Hematopoietic multipotent progenitor cell (in vitro differentiated cells): ENCODE measurements around the gene ZNF654. TPM values are rescaled to one million over a fixed set of nuclear protein-coding genes. Genes with fewer than 3 reads are reported as not detected.
"Not testable (repeated sequence)": the region's sequence is repeated elsewhere in the genome, so short reads cannot be mapped to it uniquely, and the experiment has no call there.

Experiments used
- DNase-seq, 3 donors: peaks; one replicate each; pipeline ENCODE4 v3.0.0-alpha.2; 2011 to 2015; ENCODE audit warnings: low read depth in 2 of 3, low spot score in 2 of 3
- total RNA-seq: library from RNA; depleted of rRNA; stranded (reverse); fragments of >200 nt; gene quantifications from one replicate; pipeline ENCODE4 v1.2.3, GENCODE V29; 2012

The ZNF654 gene
- total RNA-seq, 1 donor, result 12.7 TPM

DNA sequence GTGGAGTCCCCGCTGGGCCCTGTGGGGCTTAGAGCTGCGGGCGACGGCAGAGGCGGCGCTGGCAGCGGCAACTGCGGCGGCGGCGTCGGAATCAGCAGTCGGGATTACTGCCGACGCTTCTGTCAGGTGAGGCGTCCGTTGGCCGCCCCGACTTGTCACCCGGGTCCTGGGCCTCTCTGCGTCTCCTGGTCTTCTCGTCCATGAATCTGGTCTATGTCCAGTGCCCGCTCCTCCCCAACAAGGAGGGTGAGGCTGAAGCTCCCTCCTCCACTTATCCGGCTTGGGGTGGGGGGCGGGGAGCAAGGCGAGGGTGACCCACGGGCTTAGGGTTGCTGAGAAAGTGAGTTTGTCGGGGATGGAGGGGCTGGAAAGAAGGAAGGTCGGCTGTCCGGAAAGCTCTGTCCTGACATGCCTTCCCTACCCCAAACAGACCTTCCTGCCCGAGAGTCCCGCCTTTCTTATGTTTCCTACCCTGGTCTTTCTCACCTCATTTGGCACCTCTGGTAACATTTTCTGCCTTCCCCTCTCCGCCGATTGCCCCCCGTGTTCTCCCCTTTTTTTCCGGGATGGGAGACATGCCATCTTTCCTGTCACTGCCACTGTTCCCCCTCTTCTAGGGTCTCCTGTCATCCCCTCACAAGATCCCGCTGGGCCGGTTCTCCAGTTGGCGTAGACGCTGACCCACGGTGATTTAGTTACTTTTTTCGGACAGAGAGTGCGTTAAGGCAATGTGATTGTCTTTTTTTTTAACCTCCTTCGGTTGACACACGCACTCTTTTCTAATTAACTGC, 520 bp downstream of the ZNF654 start:
- no peak for DNase-seq

DNA sequence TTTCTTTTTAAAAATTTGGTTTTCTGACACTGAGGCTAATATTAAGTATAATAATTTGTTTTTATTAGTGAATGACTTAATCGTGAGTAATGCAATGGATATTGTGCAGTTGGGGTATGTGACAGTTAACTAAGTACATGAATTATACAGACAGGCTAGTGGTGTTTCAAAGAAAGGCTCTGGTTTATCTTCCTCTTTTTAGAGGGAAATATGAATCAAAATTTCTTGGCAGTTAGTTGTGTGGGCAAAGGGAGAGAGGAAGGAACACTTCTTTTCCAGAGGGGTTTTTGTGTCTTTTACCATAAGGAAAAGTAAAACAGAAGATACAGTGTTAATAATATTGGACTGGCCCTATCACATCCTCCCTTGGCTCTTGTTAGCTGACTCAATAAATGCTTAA, 2.7 kb downstream of the ZNF654 start:
- peak in 2 of 3 donors; percentile 36 to 52 for DNase-seq

DNA sequence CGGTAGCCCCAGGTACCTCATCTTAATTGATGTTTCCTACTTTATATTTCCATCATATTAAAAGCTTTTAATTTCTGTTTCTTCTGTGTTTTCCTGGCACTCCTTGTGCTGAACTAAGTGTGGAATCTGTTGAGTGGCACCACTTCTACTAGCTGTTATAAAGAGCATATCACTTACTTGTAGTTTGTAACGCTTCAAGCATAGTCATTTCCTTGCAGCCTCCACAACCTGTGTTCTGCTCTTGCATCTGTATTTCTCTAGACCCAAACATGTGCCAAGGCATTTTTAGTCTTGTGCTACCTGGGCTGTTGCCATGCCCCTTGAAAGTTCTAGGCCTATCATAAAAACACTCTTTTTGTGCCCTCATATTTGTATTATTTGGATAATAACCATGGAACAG, 16.0 kb downstream of the ZNF654 start:
- peak in 1 of 3 donors; percentile 22 for DNase-seq

DNA sequence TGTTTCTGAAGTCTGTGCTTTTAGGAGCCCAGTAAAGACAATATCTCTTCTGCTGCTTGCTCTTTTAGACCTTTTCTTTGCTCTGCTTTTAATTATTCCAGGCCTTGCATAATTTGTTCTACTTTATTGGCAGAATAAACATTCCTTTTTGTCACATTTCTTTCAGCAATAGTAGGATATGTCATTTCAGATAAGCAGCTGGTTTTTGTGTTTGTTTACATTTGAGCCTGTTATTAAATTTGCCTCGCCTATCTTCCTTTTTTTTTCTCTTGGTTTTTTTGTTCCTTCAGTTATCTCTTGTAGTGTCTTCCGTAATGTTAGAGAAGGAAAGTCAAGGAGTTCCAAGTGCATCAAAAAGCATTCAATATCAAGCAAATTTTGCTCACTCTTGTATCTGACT, 16.4 kb downstream of the ZNF654 start:
- DNase-seq, result no peak

DNA sequence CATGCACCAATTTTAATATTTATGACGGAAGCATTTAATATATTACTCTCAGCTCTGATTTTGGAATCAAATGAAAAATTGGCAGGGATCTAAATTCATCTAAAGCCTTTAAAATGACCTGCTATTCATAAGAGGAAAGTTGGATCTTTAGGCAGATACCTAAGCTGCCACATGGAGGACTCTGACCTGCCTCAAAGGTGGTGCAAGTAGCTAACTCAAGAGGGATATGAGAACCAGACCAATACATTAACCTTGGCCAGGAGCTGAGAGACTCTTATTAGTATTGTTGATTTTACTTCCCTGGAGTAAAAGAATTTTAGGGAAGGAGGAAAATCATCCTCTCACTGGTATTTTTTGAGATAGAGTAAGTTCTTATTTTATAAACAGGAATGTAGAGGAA, 17.7 kb downstream of the ZNF654 start:
- peak in 1 of 3 donors; percentile 22 for DNase-seq

DNA sequence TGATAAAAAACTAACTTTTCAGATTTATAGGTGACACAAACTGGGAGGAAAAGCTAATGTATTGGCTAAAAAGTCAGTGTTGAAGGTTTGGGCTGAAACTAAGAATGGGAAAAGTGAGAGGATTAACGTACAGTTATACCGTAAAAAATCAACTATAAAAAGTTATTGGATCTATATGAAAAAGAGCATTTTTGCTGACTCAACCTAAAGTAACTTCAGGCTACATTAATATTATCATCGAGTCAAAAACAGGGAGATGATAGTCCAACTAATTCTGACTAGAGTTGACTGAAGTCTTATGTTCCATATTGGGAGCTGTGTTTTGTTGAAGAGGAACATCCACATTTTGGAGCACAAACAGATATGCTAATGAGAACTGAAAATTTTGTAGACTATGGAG, 19.9 kb downstream of the ZNF654 start:
- DNase-seq, result no peak

DNA sequence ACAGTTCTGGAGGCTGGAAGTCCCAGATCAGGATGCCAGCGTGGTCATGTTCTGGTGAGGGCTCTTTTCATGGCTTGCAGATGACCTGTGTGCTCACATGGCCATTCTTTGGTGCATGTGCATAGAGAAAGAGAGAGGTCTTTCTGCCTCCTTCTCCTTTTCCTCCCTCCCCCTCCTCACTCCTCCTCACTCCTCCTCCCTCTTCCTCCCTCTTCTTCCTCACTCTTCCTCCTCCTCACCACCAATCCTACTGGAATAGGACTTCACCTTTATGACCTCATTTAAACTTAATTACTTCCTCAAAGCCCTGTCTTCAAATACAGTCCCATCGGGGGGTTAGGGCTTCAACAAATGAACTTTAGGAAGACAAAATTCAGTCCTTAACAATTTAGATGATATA, 23.8 kb downstream of the ZNF654 start:
- no peak for DNase-seq

DNA sequence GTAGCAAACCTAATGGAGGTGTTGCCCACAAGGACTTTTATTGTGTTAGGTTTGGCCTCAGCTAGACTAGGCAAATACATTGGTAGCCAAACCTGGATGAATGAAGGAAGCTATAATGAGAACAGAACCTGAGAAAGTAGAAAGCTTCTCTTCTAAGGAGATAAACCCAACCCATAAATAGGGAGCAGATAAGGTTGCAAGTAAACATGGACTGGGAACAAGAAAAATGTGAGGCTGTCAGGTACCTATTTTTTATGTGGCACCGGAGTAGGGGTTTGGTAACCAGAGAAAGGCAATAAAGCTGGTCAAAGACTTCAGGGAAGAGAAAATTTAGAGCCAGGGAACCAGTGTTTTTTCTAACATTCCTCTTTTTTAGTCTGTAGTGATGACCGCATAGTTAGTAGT, 25.0 kb downstream of the ZNF654 start:
- no peak for DNase-seq

DNA sequence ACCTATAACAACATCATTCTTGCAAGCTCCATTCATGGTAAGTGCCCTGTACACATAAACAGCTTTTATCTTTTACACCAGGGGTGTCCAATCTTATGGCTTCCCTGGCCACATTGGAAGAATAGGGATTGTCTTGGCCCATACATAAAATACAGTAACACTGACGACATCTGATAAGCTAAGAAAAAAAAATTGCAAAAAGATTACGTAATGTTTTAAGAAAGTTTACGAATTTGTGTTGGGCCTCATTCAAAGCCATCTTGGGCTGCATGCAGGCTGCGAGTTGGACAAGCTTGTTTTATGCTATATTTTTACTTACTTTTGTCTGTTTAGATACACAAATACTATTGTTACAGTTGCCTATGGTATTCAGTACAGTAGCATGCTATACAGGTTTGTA, 31.6 kb downstream of the ZNF654 start:
- no peak for DNase-seq

DNA sequence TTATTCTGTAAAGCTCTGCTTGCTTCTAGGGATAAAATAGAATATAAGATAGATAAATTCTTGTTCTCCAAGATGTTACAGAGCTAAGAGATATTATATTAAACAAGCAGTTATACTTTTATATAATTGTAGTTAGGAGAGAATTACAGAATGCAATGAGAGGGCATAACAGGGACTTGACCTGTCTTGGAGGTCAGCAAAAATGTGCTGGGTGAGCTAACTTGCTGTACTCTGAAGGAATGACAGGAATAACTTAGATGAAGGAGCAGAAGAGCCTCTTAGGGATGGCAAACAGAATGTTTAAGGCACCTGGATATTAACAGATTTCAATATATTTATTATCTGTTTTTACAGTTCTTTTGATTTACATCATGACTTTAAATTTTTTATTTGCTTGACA, 33.2 kb downstream of the ZNF654 start:
- no peak for DNase-seq

DNA sequence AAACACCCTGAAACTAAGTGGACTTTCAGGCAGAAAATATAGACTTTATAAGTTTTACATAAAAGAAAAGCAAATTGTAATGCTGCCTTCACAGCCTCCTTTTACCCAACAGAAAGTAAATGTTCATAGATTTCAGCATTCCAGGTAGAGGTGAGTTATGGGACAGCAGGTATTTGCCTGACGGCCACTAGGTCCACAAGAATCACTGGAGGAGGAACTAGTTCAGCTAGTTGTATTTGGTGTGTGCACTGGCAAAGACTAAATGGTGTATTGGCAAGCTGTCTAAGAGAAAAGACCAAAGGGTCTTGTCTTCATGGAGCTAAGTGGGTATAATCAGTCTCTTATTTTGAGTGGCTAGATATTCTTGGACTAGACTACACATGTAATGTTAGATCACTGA, 34.2 kb downstream of the ZNF654 start:
- no peak for DNase-seq

DNA sequence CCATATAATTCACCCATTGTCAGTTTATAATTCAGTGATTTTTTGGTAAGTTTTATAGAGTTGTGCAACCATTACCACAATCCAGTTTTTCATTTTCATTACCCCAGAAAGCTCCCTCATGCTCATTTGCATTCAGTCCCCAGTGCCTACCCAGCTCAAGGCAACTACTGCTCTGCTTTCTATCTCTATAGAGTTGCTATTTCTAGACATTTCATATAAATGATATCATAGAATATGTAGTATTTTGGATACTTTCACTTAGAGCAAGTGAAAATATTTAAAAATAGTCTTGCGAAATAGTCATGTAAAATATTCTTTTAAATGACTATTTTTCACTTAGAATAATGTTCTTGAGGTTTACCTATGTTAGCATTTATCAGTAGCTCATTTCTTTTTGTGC, 42.1 kb downstream of the ZNF654 start:
- no peak for DNase-seq

DNA sequence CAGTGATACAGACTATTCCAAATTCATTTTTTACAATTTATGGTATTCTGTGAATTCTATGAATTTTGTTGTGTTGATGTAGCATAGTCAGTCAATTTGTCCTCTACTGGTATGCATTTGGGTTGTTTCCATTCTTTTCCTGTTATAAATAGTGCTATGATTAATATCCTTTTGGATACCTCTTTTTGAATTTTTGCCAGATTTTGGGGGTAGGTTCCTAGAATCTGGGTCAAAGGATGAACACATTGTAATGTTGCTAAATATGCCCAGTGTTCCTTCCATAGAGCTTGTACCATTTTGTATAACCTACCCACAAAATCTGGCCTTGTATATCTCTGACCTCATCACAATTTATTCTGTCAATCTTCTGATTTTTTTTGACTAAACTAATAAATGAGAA, 46.3 kb downstream of the ZNF654 start:
- no peak for DNase-seq

DNA sequence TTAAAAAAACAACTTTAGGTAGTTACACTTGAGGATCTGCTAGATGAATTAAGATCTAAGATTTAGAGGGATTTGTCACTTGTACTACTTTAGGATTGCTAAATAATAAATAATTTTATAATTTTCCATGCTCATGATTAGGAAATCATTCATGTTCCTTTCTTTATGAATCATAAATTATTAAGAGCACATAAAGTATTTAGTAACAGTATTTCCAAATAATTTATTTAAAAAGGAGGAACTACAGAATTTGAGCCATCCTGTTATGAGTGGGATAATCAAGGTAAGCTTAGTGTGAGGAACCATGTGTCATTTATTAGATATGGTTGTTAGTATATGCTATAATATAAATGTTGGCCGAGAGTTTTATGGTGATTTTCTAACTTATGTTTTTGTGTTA, 53.2 kb downstream of the ZNF654 start:
- DNase-seq, result no peak

DNA sequence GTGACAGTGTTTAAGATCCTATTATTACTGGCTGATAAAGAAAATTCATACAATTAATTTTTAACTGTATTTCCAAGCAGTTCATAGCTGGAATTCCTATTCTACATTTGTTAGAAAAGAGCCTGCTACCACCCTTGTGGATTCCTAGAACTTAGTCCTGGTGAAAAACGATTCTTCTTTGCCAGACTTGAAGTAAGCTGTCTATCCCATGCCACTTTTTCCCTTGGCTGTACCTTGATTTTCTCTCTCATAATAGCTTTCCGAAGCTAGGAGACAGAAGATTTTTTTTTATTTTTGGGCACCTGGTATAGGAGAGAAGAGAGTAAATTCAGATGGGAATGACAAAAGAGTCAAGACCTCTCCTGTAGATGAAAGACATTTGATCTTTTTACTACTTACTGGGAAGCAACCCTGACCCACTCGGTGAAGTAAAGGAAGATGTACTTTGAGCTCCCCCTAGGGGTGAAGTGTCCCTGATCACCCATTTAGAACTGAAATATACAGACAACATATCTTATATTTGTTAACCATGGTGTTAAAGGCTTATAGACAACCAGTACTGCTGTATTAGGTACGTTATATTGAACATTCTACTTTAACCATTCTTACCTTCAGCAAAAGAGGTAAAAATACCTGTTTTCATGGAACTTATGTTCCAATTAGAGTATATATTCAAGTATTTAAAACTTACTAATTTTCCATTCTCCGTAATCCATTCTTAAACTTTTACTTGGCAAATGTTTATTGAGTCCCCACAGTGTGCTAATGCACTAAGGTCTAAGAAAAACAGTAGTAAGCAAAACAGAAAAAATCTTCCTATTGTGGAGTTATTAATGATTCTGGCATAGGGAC, 54.5 kb downstream of the ZNF654 start:
- DNase-seq, result peak; percentile 44 to 87 (median 77)

DNA sequence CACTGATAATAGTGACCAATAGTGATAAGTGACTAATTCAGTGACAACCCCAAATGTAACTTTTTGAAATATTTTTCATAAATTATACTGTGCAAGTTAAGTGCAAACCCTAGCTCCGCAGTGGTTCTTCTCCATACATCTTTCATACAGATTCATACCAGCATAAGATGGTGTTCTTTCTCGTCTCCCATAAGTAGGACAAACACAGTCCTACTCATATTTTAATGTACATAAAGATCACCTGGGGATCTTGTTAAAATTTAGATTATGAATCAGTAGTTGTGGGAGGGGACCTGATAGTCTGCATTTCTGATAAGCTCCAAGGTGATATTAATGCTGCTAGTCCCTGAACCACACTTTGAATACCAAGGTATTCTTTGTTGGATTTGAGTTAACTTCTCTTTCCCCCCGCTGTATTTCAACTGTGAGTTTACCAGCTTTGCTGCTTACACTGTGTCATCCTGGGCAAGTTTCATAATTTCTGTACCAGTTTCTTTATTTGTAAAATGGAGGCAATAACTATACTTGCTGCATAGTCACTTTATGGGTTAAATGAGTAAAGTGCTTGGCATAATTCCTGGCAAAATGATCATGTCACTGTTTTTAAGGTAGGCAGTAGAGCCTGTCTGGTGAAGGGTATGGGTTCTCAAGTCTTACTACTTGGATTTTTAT, 56.0 kb downstream of the ZNF654 start:
- no peak for DNase-seq

DNA sequence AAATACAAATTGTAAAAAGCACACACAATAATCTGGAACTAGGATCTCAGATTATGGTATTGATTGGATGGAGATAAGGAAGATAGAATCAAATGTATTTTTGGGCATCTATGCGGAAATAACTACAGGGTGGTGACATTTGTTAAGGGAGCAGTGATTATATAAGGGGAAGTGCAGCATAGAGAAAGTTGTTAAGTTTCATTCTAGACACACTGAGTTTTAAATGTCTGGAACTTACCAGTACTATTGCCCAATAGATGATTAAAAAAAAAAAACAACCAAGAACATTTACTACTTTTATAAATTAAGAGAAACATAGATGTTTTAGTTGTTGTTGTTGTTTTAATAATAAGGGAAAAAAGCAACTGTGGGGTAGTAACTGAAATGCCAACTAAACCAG, 58.6 kb downstream of the ZNF654 start:
- no peak for DNase-seq

DNA sequence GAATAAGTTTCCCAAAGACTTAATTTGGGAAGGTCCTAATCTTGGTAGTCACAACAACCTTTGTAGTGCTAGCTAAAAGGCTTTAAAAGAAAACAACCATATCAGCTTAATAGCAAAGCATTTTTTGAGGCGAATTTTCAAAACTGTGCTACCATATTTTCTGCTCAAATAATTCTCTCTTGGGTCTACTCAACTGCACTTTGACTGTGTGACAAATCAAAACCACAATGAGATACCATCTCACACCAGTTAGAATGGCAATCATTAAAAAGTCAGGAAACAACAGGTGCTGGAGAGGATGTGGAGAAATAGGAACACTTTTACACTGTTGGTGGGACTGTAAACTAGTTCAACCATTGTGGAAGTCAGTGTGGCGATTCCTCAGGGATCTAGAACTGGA, 59.5 kb downstream of the ZNF654 start:
- not testable (repeated sequence) for DNase-seq

DNA sequence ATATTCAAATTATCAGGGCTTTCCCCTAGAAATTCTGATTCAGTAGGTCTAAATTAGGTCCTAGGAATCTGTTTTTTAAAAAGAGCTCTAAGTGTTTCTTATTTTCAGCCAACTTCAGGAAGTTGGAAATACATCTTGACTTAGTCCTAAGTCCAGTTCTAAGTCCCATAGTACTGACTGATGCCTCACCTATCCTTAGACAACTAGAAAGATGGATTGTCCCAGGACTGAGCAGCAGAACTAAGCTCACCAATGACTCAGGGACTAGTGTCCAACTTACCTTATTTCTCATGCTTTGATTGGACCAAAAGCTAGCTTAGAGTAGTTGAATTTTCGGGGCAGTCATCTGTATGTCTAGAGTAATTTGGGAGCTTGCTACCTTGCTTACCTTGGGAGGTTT, 64.5 kb downstream of the ZNF654 start:
- no peak for DNase-seq

DNA sequence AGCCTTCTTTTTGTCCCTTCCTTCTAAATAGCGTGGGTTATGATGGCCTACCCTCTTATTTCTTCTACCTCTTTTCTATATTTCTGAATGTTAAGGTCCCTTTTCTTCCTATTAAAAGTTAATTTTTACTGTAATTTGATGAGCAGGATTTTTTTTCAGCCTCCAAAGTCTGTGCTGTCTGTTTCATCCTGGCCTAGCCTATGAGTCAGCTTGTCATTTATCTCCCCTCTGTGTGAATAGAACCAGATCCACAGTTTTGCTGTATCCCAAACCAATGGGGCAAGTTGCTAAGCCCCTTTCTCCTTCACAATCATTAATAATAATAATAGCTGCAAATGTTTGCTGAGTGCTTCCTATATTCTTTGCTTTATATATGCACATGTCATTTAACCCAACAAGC, 72.6 kb downstream of the ZNF654 start:
- DNase-seq, result no peak

DNA sequence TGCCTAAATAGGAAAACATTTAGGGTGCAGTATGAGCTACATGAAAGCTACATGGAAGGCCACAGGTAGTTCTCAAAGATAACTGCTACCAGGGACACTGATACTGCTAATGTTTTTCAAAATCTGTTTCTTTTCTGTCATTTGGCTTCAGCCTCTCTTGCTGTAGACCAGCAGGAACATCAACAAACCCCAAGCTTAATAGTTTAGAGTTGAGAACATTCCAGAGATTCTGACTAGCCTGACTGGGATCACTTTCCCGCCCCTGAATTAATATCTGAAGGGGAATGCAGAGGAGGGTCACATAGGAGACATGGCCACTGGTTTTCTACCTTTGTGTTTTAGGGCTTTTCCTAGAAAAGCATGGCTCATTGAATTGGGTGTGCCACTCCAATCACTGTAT, 73.8 kb downstream of the ZNF654 start:
- no peak for DNase-seq
